Measurements from ENCODE around the gene MRPS22. TPM values are rescaled to one million over a fixed set of nuclear protein-coding genes. Genes with fewer than 3 reads are reported as not detected.

MRPS22 gene
- total and polyA plus RNA-seq, 9 of the 15 experiments (the other 6 are each of a cell fraction or from before 2014, with no cell fraction given): 148 to 397 (median 229) TPM

GRCh38 chr3:139299261-139300132 lies 44.3 kb upstream of the MRPS22 start (continued):
- no peak for TF ChIP-seq NR4A1 (CRISPR knock-in tag; IDR thresholded peaks at IDR 0.05)
- TF ChIP-seq NR4A1 (tag; IDR thresholded peaks at IDR 0.05): peak; percentile 61; the same call in 1 of the 2 replicates
- TF ChIP-seq CC2D1A (IDR thresholded peaks at IDR 0.05): peak; percentile 96; the same call in 1 of the 2 replicates
- TF ChIP-seq NR1H2 (CRISPR knock-in tag; IDR thresholded peaks at IDR 0.05): no peak
- no peak for TF ChIP-seq SNRNP70 (optimal IDR thresholded peaks at IDR 0.05; ENCODE audit: low read depth, low read length)
- TF ChIP-seq ELF1 (tag; IDR thresholded peaks at IDR 0.05): no peak; the same call in 1 of the 2 replicates
- TF ChIP-seq SPI1 (IDR thresholded peaks at IDR 0.05; ENCODE audit: borderline replicate concordance, low read depth, low read length): peak; percentile 51; the same call in 1 of the 2 replicates
- TF ChIP-seq ZNF551 (CRISPR knock-in tag; IDR thresholded peaks at IDR 0.05): no peak
- peak; percentile 99 for TF ChIP-seq JUN (IDR thresholded peaks at IDR 0.05; ENCODE audit: borderline replicate concordance, low read depth, low read length)
- no peak for TF ChIP-seq JUN (CRISPR knock-in tag; IDR thresholded peaks at IDR 0.05; ENCODE audit: borderline replicate concordance)
- peak; percentile 68; the same call in 1 of the 2 replicates for TF ChIP-seq GABPB1 (CRISPR knock-in tag; IDR thresholded peaks at IDR 0.05)
- TF ChIP-seq LEF1 (IDR thresholded peaks at IDR 0.05): peak; percentile 91
- no peak for TF ChIP-seq NKRF (IDR thresholded peaks at IDR 0.05; ENCODE audit: borderline replicate concordance)
- TF ChIP-seq CUX1 (CRISPR knock-in tag; IDR thresholded peaks at IDR 0.05): no peak
- no peak for TF ChIP-seq HMG20A (CRISPR knock-in tag; conservative IDR thresholded peaks at IDR 0.05)
- TF ChIP-seq ZNF444 (CRISPR knock-in tag; IDR thresholded peaks at IDR 0.05): no peak
- no peak for TF ChIP-seq SREBF2 (CRISPR knock-in tag; IDR thresholded peaks at IDR 0.05)
- no peak for TF ChIP-seq ZNF12 (CRISPR knock-in tag; IDR thresholded peaks at IDR 0.05)
- peak; percentile 94 for TF ChIP-seq MTA2 (IDR thresholded peaks at IDR 0.05; ENCODE audit: low read depth)
- TF ChIP-seq ZNF76 (CRISPR knock-in tag; IDR thresholded peaks at IDR 0.05; ENCODE audit: borderline replicate concordance): no peak
- TF ChIP-seq ZEB2 (IDR thresholded peaks at IDR 0.05): peak; percentile 96
- TF ChIP-seq CBX5 (IDR thresholded peaks at IDR 0.05; ENCODE audit: borderline replicate concordance, low read depth): 0 out of 2 replicates have a peak, but pooled peaks have one; percentile 6
